HG02852 (cell line): Measurements from ENCODE around the gene PAPPA2.

Experiments used
- ATAC-seq: cut with Tn5 transposase; IDR thresholded peaks from one replicate; pipeline ENCODE4 v1.9.1; 2021; ENCODE audit warnings: mild to moderate bottlenecking, moderate library complexity; ENCODE audit not compliant: unreplicated experiment

PAPPA2 gene

GRCh38 chr1:176499671-176500070 lies 36.7 kb downstream of the PAPPA2 start:
- ATAC-seq = no peak

- ATAC-seq = no peak
These were observed 38.6 kb downstream of the PAPPA2 start for GRCh38 chr1:176501599-176501998.

- no peak for ATAC-seq
These were observed 42.0 kb downstream of the PAPPA2 start for GRCh38 chr1:176504848-176505553.

GRCh38 chr1:176512966-176513365 lies 50.0 kb downstream of the PAPPA2 start:
- ATAC-seq = no peak

- ATAC-seq = no peak
These were observed 52.3 kb downstream of the PAPPA2 start for GRCh38 chr1:176515310-176515709.

- peak; percentile 89 for ATAC-seq
These were observed 54.5 kb downstream of the PAPPA2 start for GRCh38 chr1:176517484-176517883.

GRCh38 chr1:176521211-176521610 lies 58.2 kb downstream of the PAPPA2 start:
- ATAC-seq = no peak

- no peak for ATAC-seq
These were observed 59.4 kb downstream of the PAPPA2 start for GRCh38 chr1:176522310-176522845.

GRCh38 chr1:176529395-176530090 lies 66.6 kb downstream of the PAPPA2 start:
- ATAC-seq = no peak

GRCh38 chr1:176531036-176531435 lies 68.1 kb downstream of the PAPPA2 start:
- ATAC-seq = no peak

- no peak for ATAC-seq
These were observed 69.2 kb downstream of the PAPPA2 start for GRCh38 chr1:176531921-176532897.

GRCh38 chr1:176533020-176533419 lies 70.0 kb downstream of the PAPPA2 start:
- ATAC-seq = no peak

GRCh38 chr1:176536588-176536987 lies 73.6 kb downstream of the PAPPA2 start:
- ATAC-seq = no peak

- no peak for ATAC-seq
These were observed 76.0 kb downstream of the PAPPA2 start for GRCh38 chr1:176539018-176539417.

GRCh38 chr1:176540428-176540827 lies 77.5 kb downstream of the PAPPA2 start:
- ATAC-seq = no peak

GRCh38 chr1:176541663-176542062 lies 78.7 kb downstream of the PAPPA2 start:
- ATAC-seq = no peak

- ATAC-seq = no peak
These were observed 79.4 kb downstream of the PAPPA2 start for GRCh38 chr1:176542352-176542751.

GRCh38 chr1:176543360-176544129 lies 80.6 kb downstream of the PAPPA2 start:
- no peak for ATAC-seq

- ATAC-seq = no peak
These were observed 82.2 kb downstream of the PAPPA2 start for GRCh38 chr1:176545034-176545639.

- no peak for ATAC-seq
These were observed 83.8 kb downstream of the PAPPA2 start for GRCh38 chr1:176546825-176547224.
